ENCODE data around the gene BABAM2. TPM values are rescaled to one million over a fixed set of nuclear protein-coding genes. Genes with fewer than 3 reads are reported as not detected.
A peak's percentile ranks its signal among the peaks of the same experiment; 100 is the strongest.

BABAM2 gene
- total and polyA plus RNA-seq, 10 of the 15 experiments (the other 5 are each of a cell fraction or from before 2014, with no cell fraction given): 30.7 to 59.9 (median 44.5) TPM

GRCh38 chr2:28378679-28379584 lies 488.4 kb downstream of the BABAM2 start:
- TF ChIP-seq KDM1A (IDR thresholded peaks at IDR 0.05; ENCODE audit: borderline replicate concordance) (no peak), BACH1 (IDR thresholded peaks at IDR 0.05; ENCODE audit: borderline replicate concordance) (no peak), CBX3 (IDR thresholded peaks at IDR 0.05; ENCODE audit: borderline replicate concordance, low read depth) (no peak), CEBPZ (IDR thresholded peaks at IDR 0.05; ENCODE audit: low read depth, low read length) (no peak), STAT3 (IDR thresholded peaks at IDR 0.05; ENCODE audit: low read depth, low read length) (no peak), IKZF1 (conservative IDR thresholded peaks at IDR 0.05) (no peak), ZNF592 (IDR thresholded peaks at IDR 0.05) (no peak)
- TF ChIP-seq, protein P1, sequence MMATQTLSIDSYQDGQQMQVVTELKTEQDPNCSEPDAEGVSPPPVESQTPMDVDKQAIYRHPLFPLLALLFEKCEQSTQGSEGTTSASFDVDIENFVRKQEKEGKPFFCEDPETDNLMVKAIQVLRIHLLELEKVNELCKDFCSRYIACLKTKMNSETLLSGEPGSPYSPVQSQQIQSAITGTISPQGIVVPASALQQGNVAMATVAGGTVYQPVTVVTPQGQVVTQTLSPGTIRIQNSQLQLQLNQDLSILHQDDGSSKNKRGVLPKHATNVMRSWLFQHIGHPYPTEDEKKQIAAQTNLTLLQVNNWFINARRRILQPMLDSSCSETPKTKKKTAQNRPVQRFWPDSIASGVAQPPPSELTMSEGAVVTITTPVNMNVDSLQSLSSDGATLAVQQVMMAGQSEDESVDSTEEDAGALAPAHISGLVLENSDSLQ (IDR thresholded peaks at IDR 0.05): no peak
- TF ChIP-seq, protein P2, sequence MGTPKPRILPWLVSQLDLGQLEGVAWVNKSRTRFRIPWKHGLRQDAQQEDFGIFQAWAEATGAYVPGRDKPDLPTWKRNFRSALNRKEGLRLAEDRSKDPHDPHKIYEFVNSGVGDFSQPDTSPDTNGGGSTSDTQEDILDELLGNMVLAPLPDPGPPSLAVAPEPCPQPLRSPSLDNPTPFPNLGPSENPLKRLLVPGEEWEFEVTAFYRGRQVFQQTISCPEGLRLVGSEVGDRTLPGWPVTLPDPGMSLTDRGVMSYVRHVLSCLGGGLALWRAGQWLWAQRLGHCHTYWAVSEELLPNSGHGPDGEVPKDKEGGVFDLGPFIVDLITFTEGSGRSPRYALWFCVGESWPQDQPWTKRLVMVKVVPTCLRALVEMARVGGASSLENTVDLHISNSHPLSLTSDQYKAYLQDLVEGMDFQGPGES (IDR thresholded peaks at IDR 0.05): no peak
- DNase-seq (ENCODE audit: low read depth, low spot score) (no peak), FAIRE-seq (no peak), ATAC-seq (peak; percentile 52)
- Histone ChIP-seq H3K27me3 (replicated peaks in 1 of 2; ENCODE audit: control insufficient read depth in 2 of 2, insufficient read depth in 2 of 2, low read length in 1 of 2) (no peaks in the 10 kb centered on the region; a peak in 2 of 4 replicates), H3K4me1 (ENCODE audit: control insufficient read depth, insufficient read depth, low read length) (no peaks in the 10 kb centered on the region), H3K4me2 (ENCODE audit: control insufficient read depth, insufficient read depth) (no peak overlapping the region), H3K4me3 (no peak overlapping the region), H3K79me2 (ENCODE audit: control insufficient read depth, insufficient read depth, low read length) (no peaks in the 10 kb centered on the region), H3K27ac (ENCODE audit: control insufficient read depth, insufficient read depth) (no peak overlapping the region), H3K36me3 (ENCODE audit: control insufficient read depth in 2 of 2, insufficient read depth in 2 of 2, low read length in 1 of 2) (no peaks in the 10 kb centered on the region), H3K9ac (ENCODE audit: control insufficient read depth, insufficient read depth, low read length) (no peak overlapping the region), H2AFZ (ENCODE audit: control insufficient read depth, low read depth, low read length) (no peak overlapping the region), H3K9me3 (replicated peaks; ENCODE audit: control insufficient read depth, insufficient read depth, low read length) (no peaks in the 10 kb centered on the region), H4K20me1 (ENCODE audit: control insufficient read depth, insufficient read depth) (no peaks in the 10 kb centered on the region)
- 40% methylated on average over 16 of the region's 16 CpGs for WGBS (ENCODE audit: insufficient coverage, insufficient replicate concordance, low lambda C conversion rate, missing lambda C conversion rate)
- SMC1A ChIA-PET (ENCODE audit: uncharacterized antibody, unreplicated experiment): no interaction called here
- POLR2A ChIA-PET: no interaction called here
- in situ Hi-C loops (cut with MboI): no loop called here
- no TSS peak for BruUV-seq (replicated peaks)
- CTCF ChIA-PET: no interaction called here
- intact Hi-C loops (cut with micrococcal nuclease; ENCODE audit: unreplicated experiment): no loop called here
- RAD21 ChIA-PET (ENCODE audit: unreplicated experiment): interaction anchor here (1.0 kb wide), 1 partner anchor 10 kb away, joined by 3 read pairs; no protein-coding TSS in a partner anchor
